DOHH2 (cell line): ENCODE data around the gene STX1B.

Source experiments
- EZH2phosphoT487 ChIP-seq: fragments of 200-600 bp; sonication (generic); IDR thresholded peaks from 2 replicates; pipeline ENCODE4 v1.6.1; 2017; ENCODE audit warnings: borderline replicate concordance, mild to moderate bottlenecking, antibody characterized with exemption, low read length, moderate library complexity, mixed read lengths
- TF ChIP-seq, protein P1 (sequence below): fragments of 200-600 bp; sonication (generic); IDR thresholded peaks from one replicate; pipeline ENCODE4 v1.5.1; 2014; ENCODE audit warnings: antibody characterized with exemption, mild to moderate bottlenecking, low read depth, low read length; ENCODE audit not compliant: poor library complexity, severe bottlenecking

DNA sequence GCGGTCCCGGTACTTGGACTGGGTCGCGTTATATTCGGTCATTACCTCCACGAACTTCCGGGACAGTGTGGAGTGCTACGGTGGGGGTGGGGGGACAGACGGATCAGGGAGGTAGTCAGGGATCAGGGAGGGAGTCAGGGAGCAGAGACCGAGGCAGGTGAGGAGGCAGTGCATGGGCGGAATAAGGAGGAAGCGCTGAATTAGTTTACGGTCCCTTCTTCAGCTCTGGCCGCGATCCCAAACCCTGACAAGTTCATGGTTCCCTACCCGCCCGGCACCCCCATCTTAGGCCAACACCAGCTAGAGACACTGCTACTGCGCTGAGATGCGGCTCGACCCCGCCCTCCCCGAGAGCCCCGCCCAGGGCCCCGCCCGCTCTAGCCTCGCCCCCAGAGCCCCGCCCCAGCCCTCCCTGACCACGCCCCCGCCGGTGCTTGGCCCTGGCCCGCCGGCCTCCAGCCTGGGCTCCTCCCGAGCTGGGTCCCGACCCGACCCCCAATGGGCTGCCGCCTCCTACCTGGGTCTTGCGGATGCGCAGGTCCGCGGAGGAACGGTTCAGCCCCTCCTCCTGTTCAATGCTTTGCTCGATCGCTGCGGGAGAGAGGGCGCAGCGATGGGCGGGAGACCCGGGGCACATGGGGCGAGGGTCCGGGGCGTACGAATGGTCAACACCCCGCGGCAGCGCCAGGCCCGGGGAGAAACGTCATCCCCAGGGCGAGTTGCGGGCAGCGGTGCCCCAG lies 13.3 kb downstream of the STX1B start:
- TF ChIP-seq, protein P1, sequence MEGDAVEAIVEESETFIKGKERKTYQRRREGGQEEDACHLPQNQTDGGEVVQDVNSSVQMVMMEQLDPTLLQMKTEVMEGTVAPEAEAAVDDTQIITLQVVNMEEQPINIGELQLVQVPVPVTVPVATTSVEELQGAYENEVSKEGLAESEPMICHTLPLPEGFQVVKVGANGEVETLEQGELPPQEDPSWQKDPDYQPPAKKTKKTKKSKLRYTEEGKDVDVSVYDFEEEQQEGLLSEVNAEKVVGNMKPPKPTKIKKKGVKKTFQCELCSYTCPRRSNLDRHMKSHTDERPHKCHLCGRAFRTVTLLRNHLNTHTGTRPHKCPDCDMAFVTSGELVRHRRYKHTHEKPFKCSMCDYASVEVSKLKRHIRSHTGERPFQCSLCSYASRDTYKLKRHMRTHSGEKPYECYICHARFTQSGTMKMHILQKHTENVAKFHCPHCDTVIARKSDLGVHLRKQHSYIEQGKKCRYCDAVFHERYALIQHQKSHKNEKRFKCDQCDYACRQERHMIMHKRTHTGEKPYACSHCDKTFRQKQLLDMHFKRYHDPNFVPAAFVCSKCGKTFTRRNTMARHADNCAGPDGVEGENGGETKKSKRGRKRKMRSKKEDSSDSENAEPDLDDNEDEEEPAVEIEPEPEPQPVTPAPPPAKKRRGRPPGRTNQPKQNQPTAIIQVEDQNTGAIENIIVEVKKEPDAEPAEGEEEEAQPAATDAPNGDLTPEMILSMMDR = no peak
- no peak for TF ChIP-seq EZH2phosphoT487
